H1 (cell line): ENCODE measurements around the gene MLF2. TPM values are rescaled to one million over a fixed set of nuclear protein-coding genes. Genes with fewer than 3 reads are reported as not detected.

Experiments used
- SIN3A ChIP-seq, 2 experiments: IDR thresholded peaks in 1 of 2; conservative IDR thresholded peaks in 1 of 2; 2 replicates each; pipeline ENCODE4 v1.6.1; 2011 to 2012; ENCODE audit warnings: low read length in 2 of 2, improper control_type of control experiment in 1 of 2, low read depth in 1 of 2, mild to moderate bottlenecking in 1 of 2
- polyA plus RNA-seq, 7 experiments: library from polyadenylated mRNA; depleted of rRNA in 3 of 7; stranded (reverse) in 5 of 7; unstranded in 2 of 7; fragments of >200 nt in 5 of 7; fragments of 200-250 nt in 2 of 7; gene quantifications; 1 replicate in 5 of 7; 2 replicates in 1 of 7; 4 replicates in 1 of 7; pipeline versions ENCODE4 v1.2.1 to v1.2.3, GENCODE V29; 2011 to 2013; ENCODE audit warnings: missing spikeins in 2 of 7, mixed read lengths in 2 of 7
- total RNA-seq: library from RNA; stranded (reverse); fragmentation: NEBNext Ultra II Directional; extraction: Animal tissue kit (Norgen Biotek cat#: 25700); gene quantifications from 2 replicates; pipeline ENCODE4 v1.2.1, GENCODE V29; 2021

Gene MLF2
- total and polyA plus RNA-seq, 2 of the 8 experiments (the other 6 are each of a cell fraction or from before 2014, with no cell fraction given): 229 to 401 TPM

- TF ChIP-seq SIN3A (conservative IDR thresholded peaks at IDR 0.05 in 1 of 2, IDR thresholded peaks at IDR 0.05 in 1 of 2; ENCODE audit: low read depth in 1 of 2, low read length in 2 of 2): no peak
These were observed 597 bp downstream of the MLF2 start (continued) for GRCh38 chr12:6752167-6752920.
